Measurements from ENCODE around the gene SCMH1. TPM values are rescaled to one million over a fixed set of nuclear protein-coding genes. Genes with fewer than 3 reads are reported as not detected.
"Not testable (repeated sequence)": the region's sequence is repeated elsewhere in the genome, so short reads cannot be mapped to it uniquely, and the experiment has no call there.

SCMH1 gene
- total and polyA plus RNA-seq, 3 experiments from 2014 or later = 8.4 to 23.7 (median 23.3) TPM

GRCh38 chr1:41222496-41222895 is 19.6 kb downstream of the SCMH1 start:
- no peak overlapping the region for H3K4me3 Mint-ChIP-seq

GRCh38 chr1:41221995-41222394 is 20.1 kb downstream of the SCMH1 start:
- Mint-ChIP-seq H3K4me3 (no peak overlapping the region), H3K27me3 (no peaks in the 10 kb centered on the region), H3K4me1 (peaks cover 7 to 18% (median 12%) of the 10 kb centered on the region in 3 donors), H3K36me3 (peaks cover 16 to 42% (median 35%) of the 10 kb centered on the region in 3 donors), H3K27ac (peak overlapping the region in 1 of 8 donors; percentile 48), H3K9me3 (peaks cover 11 to 28% (median 22%) of the 10 kb centered on the region in 5 donors)
- Histone ChIP-seq H3K4me3 (ENCODE audit: low read length) (no peak overlapping the region), H3K27me3 (ENCODE audit: insufficient read depth, low read length, poor library complexity, severe bottlenecking) (no peaks in the 10 kb centered on the region), H3K27ac (ENCODE audit: low read depth, low read length) (no peak overlapping the region), H3K9me3 (ENCODE audit: low read length) (peaks cover 4% of the 10 kb centered on the region), H3K36me3 (ENCODE audit: insufficient read depth, low read length) (no peaks in the 10 kb centered on the region), H3K4me1 (ENCODE audit: insufficient read depth, low read length) (no peaks in the 10 kb centered on the region)
- no peak for DNase-seq
- ChIA-PET POLR2A (no interaction called here), CTCF (no interaction called here)

More at GRCh38 chr1:41222496-41222895, 19.6 kb downstream of the SCMH1 start:
- Histone ChIP-seq H3K4me3 (ENCODE audit: low read length) (no peak overlapping the region), H3K27me3 (ENCODE audit: insufficient read depth, low read length, poor library complexity, severe bottlenecking) (no peaks in the 10 kb centered on the region), H3K4me1 (ENCODE audit: insufficient read depth, low read length) (no peaks in the 10 kb centered on the region), H3K36me3 (ENCODE audit: insufficient read depth, low read length) (no peaks in the 10 kb centered on the region), H3K27ac (ENCODE audit: low read depth, low read length) (no peak overlapping the region), H3K9me3 (ENCODE audit: low read length) (peaks cover 4% of the 10 kb centered on the region)
- Mint-ChIP-seq H3K36me3 (peaks cover 17 to 38% (median 32%) of the 10 kb centered on the region in 3 donors), H3K27ac (no peak overlapping the region), H3K9me3 (peaks cover 8 to 23% (median 17%) of the 10 kb centered on the region in 5 donors), H3K4me1 (peaks cover 10 to 21% (median 15%) of the 10 kb centered on the region in 3 donors), H3K27me3 (no peaks in the 10 kb centered on the region)
- DNase-seq = no peak
- ChIA-PET CTCF (no interaction called here), POLR2A (no interaction called here)

GRCh38 chr1:41218152-41218551 is 24.0 kb downstream of the SCMH1 start:
- peaks cover 16 to 30% (median 26%) of the 10 kb centered on the region in 5 donors for H3K9me3 Mint-ChIP-seq
- H3K9me3 ChIP-seq (ENCODE audit: low read length) = peaks cover 4% of the 10 kb centered on the region
- no peaks in the 10 kb centered on the region for H3K4me1 ChIP-seq (ENCODE audit: insufficient read depth, low read length)
- ChIA-PET CTCF (no interaction called here), POLR2A (no interaction called here)
- no peaks in the 10 kb centered on the region for H3K27me3 Mint-ChIP-seq
- no peak overlapping the region for H3K27ac Mint-ChIP-seq
- H3K4me1 Mint-ChIP-seq = peaks cover 12 to 33% (median 18%) of the 10 kb centered on the region in 3 donors
- no peaks in the 10 kb centered on the region for H3K36me3 ChIP-seq (ENCODE audit: insufficient read depth, low read length)
- DNase-seq = no peak
- H3K27me3 ChIP-seq (ENCODE audit: insufficient read depth, low read length, poor library complexity, severe bottlenecking) = no peaks in the 10 kb centered on the region
- H3K4me3 Mint-ChIP-seq = no peak overlapping the region
- H3K27ac ChIP-seq (ENCODE audit: low read depth, low read length) = no peak overlapping the region
- peaks cover 22 to 50% (median 41%) of the 10 kb centered on the region in 3 donors for H3K36me3 Mint-ChIP-seq
- no peak overlapping the region for H3K4me3 ChIP-seq (ENCODE audit: low read length)

GRCh38 chr1:41217441-41217840 is 24.7 kb downstream of the SCMH1 start:
- Histone ChIP-seq H3K27ac (ENCODE audit: low read depth, low read length) (no peak overlapping the region), H3K4me1 (ENCODE audit: insufficient read depth, low read length) (no peaks in the 10 kb centered on the region), H3K4me3 (ENCODE audit: low read length) (no peak overlapping the region), H3K36me3 (ENCODE audit: insufficient read depth, low read length) (no peaks in the 10 kb centered on the region), H3K27me3 (ENCODE audit: insufficient read depth, low read length, poor library complexity, severe bottlenecking) (no peaks in the 10 kb centered on the region), H3K9me3 (ENCODE audit: low read length) (peaks cover 4% of the 10 kb centered on the region)
- no peak for DNase-seq
- ChIA-PET POLR2A (no interaction called here), CTCF (no interaction called here)
- Mint-ChIP-seq H3K27ac (peak overlapping the region in 1 of 8 donors; percentile 2), H3K4me1 (peaks cover 12 to 32% (median 15%) of the 10 kb centered on the region in 3 donors), H3K9me3 (peaks cover 16 to 30% (median 26%) of the 10 kb centered on the region in 5 donors), H3K4me3 (no peak overlapping the region), H3K36me3 (peaks cover 22 to 50% (median 42%) of the 10 kb centered on the region in 3 donors), H3K27me3 (no peaks in the 10 kb centered on the region)

- Mint-ChIP-seq H3K36me3 (peaks cover 30 to 55% (median 41%) of the 10 kb centered on the region in 3 donors), H3K4me3 (no peak overlapping the region), H3K27ac (no peak overlapping the region), H3K27me3 (no peaks in the 10 kb centered on the region), H3K9me3 (peaks cover 19 to 30% (median 25%) of the 10 kb centered on the region in 5 donors), H3K4me1 (peaks cover 18 to 43% (median 24%) of the 10 kb centered on the region in 3 donors)
- Histone ChIP-seq H3K4me3 (ENCODE audit: low read length) (no peak overlapping the region), H3K27ac (ENCODE audit: low read depth, low read length) (no peak overlapping the region), H3K4me1 (ENCODE audit: insufficient read depth, low read length) (no peaks in the 10 kb centered on the region), H3K9me3 (ENCODE audit: low read length) (peaks cover 4% of the 10 kb centered on the region), H3K36me3 (ENCODE audit: insufficient read depth, low read length) (no peaks in the 10 kb centered on the region), H3K27me3 (ENCODE audit: insufficient read depth, low read length, poor library complexity, severe bottlenecking) (no peaks in the 10 kb centered on the region)
- no peak for DNase-seq
- ChIA-PET POLR2A (no interaction called here), CTCF (no interaction called here)
Observed at GRCh38 chr1:41215623-41216022, 26.5 kb downstream of the SCMH1 start.

- CTCF ChIA-PET = no interaction called here
- POLR2A ChIA-PET = no interaction called here
- peaks cover 0 to 2% of the 10 kb centered on the region in 2 donors for H3K27me3 Mint-ChIP-seq
Observed at GRCh38 chr1:41213341-41213740, 28.8 kb downstream of the SCMH1 start.

GRCh38 chr1:41211608-41212007 is 30.5 kb downstream of the SCMH1 start:
- POLR2A ChIA-PET; DNase-seq; H3K4me3 Mint-ChIP-seq; H3K36me3 ChIP-seq (ENCODE audit: insufficient read depth, low read length); H3K9me3 ChIP-seq (ENCODE audit: low read length); H3K4me3 ChIP-seq (ENCODE audit: low read length); H3K27ac Mint-ChIP-seq; H3K27me3 Mint-ChIP-seq; H3K4me1 ChIP-seq (ENCODE audit: insufficient read depth, low read length); CTCF ChIA-PET; H3K27ac ChIP-seq (ENCODE audit: low read depth, low read length); H3K27me3 ChIP-seq (ENCODE audit: insufficient read depth, low read length, poor library complexity, severe bottlenecking): not testable (repeated sequence)
- peaks cover under 1 to 10% (median 8%) of the 10 kb centered on the region in 5 donors for H3K9me3 Mint-ChIP-seq
- peaks cover 13 to 37% (median 16%) of the 10 kb centered on the region in 3 donors for H3K36me3 Mint-ChIP-seq
- H3K4me1 Mint-ChIP-seq = peaks cover 20 to 55% (median 32%) of the 10 kb centered on the region in 3 donors

More at GRCh38 chr1:41213341-41213740, 28.8 kb downstream of the SCMH1 start:
- H3K4me1 ChIP-seq (ENCODE audit: insufficient read depth, low read length) = no peaks in the 10 kb centered on the region
- Mint-ChIP-seq H3K27ac (no peak overlapping the region), H3K9me3 (peaks cover 14 to 22% (median 17%) of the 10 kb centered on the region in 5 donors), H3K36me3 (peaks cover 23 to 46% (median 24%) of the 10 kb centered on the region in 3 donors), H3K4me1 (peaks cover 20 to 59% (median 32%) of the 10 kb centered on the region in 3 donors), H3K4me3 (no peak overlapping the region)
- no peaks in the 10 kb centered on the region for H3K9me3 ChIP-seq (ENCODE audit: low read length)
- H3K27ac ChIP-seq (ENCODE audit: low read depth, low read length) = no peak overlapping the region
- no peak overlapping the region for H3K4me3 ChIP-seq (ENCODE audit: low read length)
- DNase-seq = no peak
- no peaks in the 10 kb centered on the region for H3K27me3 ChIP-seq (ENCODE audit: insufficient read depth, low read length, poor library complexity, severe bottlenecking)
- no peaks in the 10 kb centered on the region for H3K36me3 ChIP-seq (ENCODE audit: insufficient read depth, low read length)

- H3K36me3 ChIP-seq (ENCODE audit: insufficient read depth, low read length); CTCF ChIA-PET; H3K4me1 ChIP-seq (ENCODE audit: insufficient read depth, low read length); H3K27ac Mint-ChIP-seq; POLR2A ChIA-PET; H3K27me3 Mint-ChIP-seq; H3K9me3 ChIP-seq (ENCODE audit: low read length); H3K27ac ChIP-seq (ENCODE audit: low read depth, low read length); DNase-seq; H3K4me3 ChIP-seq (ENCODE audit: low read length); H3K4me3 Mint-ChIP-seq; H3K27me3 ChIP-seq (ENCODE audit: insufficient read depth, low read length, poor library complexity, severe bottlenecking): not testable (repeated sequence)
- peaks cover 7 to 14% (median 9%) of the 10 kb centered on the region in 5 donors for H3K9me3 Mint-ChIP-seq
- peaks cover 19 to 45% (median 23%) of the 10 kb centered on the region in 3 donors for H3K36me3 Mint-ChIP-seq
- H3K4me1 Mint-ChIP-seq = peaks cover 16 to 34% (median 25%) of the 10 kb centered on the region in 3 donors
Observed at GRCh38 chr1:41207053-41207452, 35.1 kb downstream of the SCMH1 start.
